ENCODE results near the gene ATG7.

DNA sequence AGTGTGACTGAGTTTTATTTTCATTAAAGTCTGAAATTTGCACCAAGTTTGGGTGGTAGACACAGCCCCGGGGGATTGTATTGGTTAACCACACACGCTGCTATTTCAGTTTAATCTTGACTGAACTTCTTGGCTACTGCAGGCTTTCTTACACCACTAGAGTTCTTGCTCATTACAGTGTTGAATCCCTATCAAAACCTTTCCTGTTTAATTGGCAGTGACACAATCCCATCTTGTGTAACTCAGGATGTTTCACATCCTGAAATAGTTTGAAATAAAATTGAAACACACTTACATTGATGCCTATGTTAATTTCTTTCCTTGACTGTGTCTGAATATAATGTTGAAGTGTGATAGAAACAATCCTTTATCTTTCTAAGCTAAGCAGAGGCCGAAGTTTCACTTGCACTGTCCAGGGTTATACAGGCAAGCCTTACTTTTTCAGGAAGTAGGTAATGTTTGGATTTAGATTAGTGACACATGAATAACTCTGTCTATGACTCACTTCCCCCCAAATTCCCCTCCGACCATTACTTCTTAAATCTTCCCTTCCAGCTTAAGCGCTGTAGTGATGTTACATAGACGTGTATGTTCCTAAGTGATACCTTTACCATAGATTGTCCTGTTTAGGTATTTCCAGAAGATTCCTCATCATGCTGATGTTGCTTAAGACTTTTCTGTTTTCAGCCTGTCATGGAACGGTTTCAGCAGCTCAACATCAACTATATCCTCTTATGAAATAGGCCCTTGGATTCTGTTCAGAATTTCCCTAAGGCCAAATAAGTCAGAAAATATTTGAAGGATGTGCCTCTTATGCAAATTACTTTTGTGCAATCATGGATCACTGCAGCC lies 16.8 kb downstream of the ATG7 start:
- TF ChIP-seq, protein P1, sequence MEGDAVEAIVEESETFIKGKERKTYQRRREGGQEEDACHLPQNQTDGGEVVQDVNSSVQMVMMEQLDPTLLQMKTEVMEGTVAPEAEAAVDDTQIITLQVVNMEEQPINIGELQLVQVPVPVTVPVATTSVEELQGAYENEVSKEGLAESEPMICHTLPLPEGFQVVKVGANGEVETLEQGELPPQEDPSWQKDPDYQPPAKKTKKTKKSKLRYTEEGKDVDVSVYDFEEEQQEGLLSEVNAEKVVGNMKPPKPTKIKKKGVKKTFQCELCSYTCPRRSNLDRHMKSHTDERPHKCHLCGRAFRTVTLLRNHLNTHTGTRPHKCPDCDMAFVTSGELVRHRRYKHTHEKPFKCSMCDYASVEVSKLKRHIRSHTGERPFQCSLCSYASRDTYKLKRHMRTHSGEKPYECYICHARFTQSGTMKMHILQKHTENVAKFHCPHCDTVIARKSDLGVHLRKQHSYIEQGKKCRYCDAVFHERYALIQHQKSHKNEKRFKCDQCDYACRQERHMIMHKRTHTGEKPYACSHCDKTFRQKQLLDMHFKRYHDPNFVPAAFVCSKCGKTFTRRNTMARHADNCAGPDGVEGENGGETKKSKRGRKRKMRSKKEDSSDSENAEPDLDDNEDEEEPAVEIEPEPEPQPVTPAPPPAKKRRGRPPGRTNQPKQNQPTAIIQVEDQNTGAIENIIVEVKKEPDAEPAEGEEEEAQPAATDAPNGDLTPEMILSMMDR (IDR thresholded peaks at IDR 0.05), result no peak
- TF ChIP-seq POLR2A (IDR thresholded peaks at IDR 0.05; ENCODE audit: low read depth) (no peak), EP300 (IDR thresholded peaks at IDR 0.05) (no peak), POLR2AphosphoS5 (IDR thresholded peaks at IDR 0.05) (peak in 1 of 2 donors; percentile 65)
